Measurements from ENCODE around the gene KRT16.
"Not testable (repeated sequence)": the region's sequence is repeated elsewhere in the genome, so short reads cannot be mapped to it uniquely, and the experiment has no call there.

DNA sequence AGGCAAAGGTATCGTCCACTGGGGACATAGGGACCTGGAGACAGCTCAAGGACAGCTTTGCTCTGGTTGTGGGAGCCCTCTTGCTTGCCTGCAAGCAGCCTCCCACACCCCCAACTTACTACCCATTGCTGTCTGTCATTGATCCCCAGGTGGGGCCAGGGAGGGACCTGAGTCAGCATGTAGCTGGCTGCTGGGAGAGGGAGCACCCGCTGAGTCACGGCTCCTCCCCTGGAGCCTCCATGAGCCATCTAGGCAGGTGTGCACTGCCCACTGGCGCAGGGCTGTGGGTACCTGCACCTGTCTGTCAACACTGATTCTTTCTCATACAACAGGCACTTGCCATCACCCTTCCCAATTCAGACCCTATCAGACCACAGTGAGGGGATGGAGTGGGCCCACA is 35.8 kb downstream of the KRT16 start:
- TF ChIP-seq, protein P1, sequence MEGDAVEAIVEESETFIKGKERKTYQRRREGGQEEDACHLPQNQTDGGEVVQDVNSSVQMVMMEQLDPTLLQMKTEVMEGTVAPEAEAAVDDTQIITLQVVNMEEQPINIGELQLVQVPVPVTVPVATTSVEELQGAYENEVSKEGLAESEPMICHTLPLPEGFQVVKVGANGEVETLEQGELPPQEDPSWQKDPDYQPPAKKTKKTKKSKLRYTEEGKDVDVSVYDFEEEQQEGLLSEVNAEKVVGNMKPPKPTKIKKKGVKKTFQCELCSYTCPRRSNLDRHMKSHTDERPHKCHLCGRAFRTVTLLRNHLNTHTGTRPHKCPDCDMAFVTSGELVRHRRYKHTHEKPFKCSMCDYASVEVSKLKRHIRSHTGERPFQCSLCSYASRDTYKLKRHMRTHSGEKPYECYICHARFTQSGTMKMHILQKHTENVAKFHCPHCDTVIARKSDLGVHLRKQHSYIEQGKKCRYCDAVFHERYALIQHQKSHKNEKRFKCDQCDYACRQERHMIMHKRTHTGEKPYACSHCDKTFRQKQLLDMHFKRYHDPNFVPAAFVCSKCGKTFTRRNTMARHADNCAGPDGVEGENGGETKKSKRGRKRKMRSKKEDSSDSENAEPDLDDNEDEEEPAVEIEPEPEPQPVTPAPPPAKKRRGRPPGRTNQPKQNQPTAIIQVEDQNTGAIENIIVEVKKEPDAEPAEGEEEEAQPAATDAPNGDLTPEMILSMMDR (IDR thresholded peaks at IDR 0.05; ENCODE audit: control extremely low read depth in 1 of 3, insufficient read depth in 1 of 3, low read depth in 1 of 3, low read length in 3 of 3), result not testable (repeated sequence)
- TF ChIP-seq, protein P2, sequence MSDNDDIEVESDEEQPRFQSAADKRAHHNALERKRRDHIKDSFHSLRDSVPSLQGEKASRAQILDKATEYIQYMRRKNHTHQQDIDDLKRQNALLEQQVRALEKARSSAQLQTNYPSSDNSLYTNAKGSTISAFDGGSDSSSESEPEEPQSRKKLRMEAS (IDR thresholded peaks at IDR 0.05), result not testable (repeated sequence)
- TF ChIP-seq RAD21 (IDR thresholded peaks at IDR 0.05 in 1 of 2, conservative IDR thresholded peaks at IDR 0.05 in 1 of 2; ENCODE audit: low read depth in 2 of 2, low read length in 2 of 2), result not testable (repeated sequence)

All from H1 (cell line).